Mesendoderm (in vitro differentiated cells): ENCODE data around the gene IQCM.
A peak's percentile ranks its signal among the peaks of the same experiment; 100 is the strongest.

Experiments
- DNase-seq: peaks from one replicate; pipeline ENCODE4 v3.0.0; 2013
- H2AK5ac ChIP-seq: 2 replicates; pipeline ENCODE4 v1.6.1; 2013; ENCODE audit warnings: low read length, inconsistent platforms
- H2BK120ac ChIP-seq: 2 replicates; pipeline ENCODE4 v1.6.1; 2013; ENCODE audit warnings: low read depth, mild to moderate bottlenecking, low read length, moderate library complexity, mixed read lengths
- H2BK15ac ChIP-seq: replicated peaks from 2 replicates; pipeline ENCODE4 v1.6.1; 2013; ENCODE audit warnings: low read depth, mild to moderate bottlenecking, moderate library complexity
- H2BK5ac ChIP-seq: 2 replicates; pipeline ENCODE4 v1.6.1; 2013; ENCODE audit warnings: low read length, inconsistent platforms
- H3K18ac ChIP-seq: 2 replicates; pipeline ENCODE4 v1.6.1; 2013; ENCODE audit warnings: mild to moderate bottlenecking, low read length, mixed read lengths
- H3K23ac ChIP-seq: one replicate; pipeline ENCODE4 v1.6.1; 2013; ENCODE audit warnings: low read length
- H3K27ac ChIP-seq: 2 replicates; pipeline ENCODE4 v1.5.1; 2013; ENCODE audit warnings: low read depth, mild to moderate bottlenecking, inconsistent platforms, low read length, moderate library complexity
- H3K27me3 ChIP-seq: 2 replicates; pipeline ENCODE4 v1.6.1; 2013; ENCODE audit warnings: low read length, control low read depth, mild to moderate bottlenecking, inconsistent platforms; ENCODE audit not compliant: insufficient read depth, poor library complexity
- H3K36me3 ChIP-seq: 2 replicates; pipeline ENCODE4 v1.6.1; 2013; ENCODE audit warnings: low read length, inconsistent platforms; ENCODE audit not compliant: control insufficient read depth, insufficient read depth
- H3K4ac ChIP-seq: one replicate; pipeline ENCODE4 v1.6.1; 2013; ENCODE audit warnings: low read depth, mild to moderate bottlenecking, low read length, moderate library complexity
- H3K4me1 ChIP-seq: 2 replicates; pipeline ENCODE4 v1.6.1; 2013; ENCODE audit warnings: low read depth, low read length, inconsistent platforms; ENCODE audit not compliant: control insufficient read depth
- H3K4me2 ChIP-seq: 2 replicates; pipeline ENCODE4 v1.6.1; 2013; ENCODE audit warnings: low read length
- H3K4me3 ChIP-seq: 2 replicates; pipeline ENCODE4 v1.5.1; 2013; ENCODE audit warnings: mild to moderate bottlenecking, low read length
- H3K56ac ChIP-seq: one replicate; pipeline ENCODE4 v1.6.1; 2013; ENCODE audit warnings: low read length
- H3K79me1 ChIP-seq: 2 replicates; pipeline ENCODE4 v1.6.1; 2013; ENCODE audit warnings: low read length, inconsistent platforms
- H3K79me2 ChIP-seq: 2 replicates; pipeline ENCODE4 v1.6.1; 2013; ENCODE audit warnings: mild to moderate bottlenecking, low read length; ENCODE audit not compliant: control insufficient read depth, insufficient read depth
- H3K9ac ChIP-seq: 2 replicates; pipeline ENCODE4 v1.6.1; 2013; ENCODE audit warnings: low read length, inconsistent platforms
- H4K5ac ChIP-seq: one replicate; pipeline ENCODE4 v1.6.1; 2013; ENCODE audit warnings: low read length
- H4K8ac ChIP-seq: one replicate; pipeline ENCODE4 v1.6.1; 2013; ENCODE audit warnings: low read depth, mild to moderate bottlenecking, control low read depth, low read length, moderate library complexity
- WGBS: extraction: QIAGEN DNeasy Blood & Tissue Kit; methylation state at CpG from one replicate; pipeline ENCODE4 v1.1.7; 2013; ENCODE audit warnings: low lambda C conversion rate, missing lambda C conversion rate; ENCODE audit not compliant: insufficient coverage; ENCODE audit errors: extremely low coverage; 5-methylcytosine and 5-hydroxymethylcytosine counted together

Gene IQCM

DNA sequence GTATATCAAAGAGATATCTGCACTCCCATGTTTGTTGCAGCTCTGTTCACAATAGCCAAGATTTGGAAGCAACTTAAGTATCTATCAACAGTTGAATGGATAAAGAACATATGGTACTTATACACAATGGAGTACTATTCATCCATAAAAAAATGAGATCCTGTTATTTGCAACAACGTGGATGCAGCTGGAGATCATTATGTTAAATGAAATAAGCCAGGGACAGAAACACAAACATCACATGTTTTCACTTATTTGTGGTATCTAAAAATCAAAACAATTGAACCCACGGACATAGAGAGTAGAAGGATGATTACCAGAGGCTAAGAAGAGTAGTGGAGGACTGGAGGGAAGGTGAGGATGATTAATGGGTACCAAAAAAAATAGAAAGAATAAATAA is 14.2 kb downstream of the IQCM start:
- Histone ChIP-seq H3K79me1 (no peaks in the 10 kb centered on the region), H3K36me3 (no peaks in the 10 kb centered on the region), H3K27me3 (no peaks in the 10 kb centered on the region), H3K9ac (no peak overlapping the region), H3K4me3 (no peak overlapping the region), H3K4me2 (no peak overlapping the region), H3K27ac (no peak overlapping the region), H3K56ac (no peak overlapping the region), H3K4me1 (no peaks in the 10 kb centered on the region), H2BK15ac (no peak overlapping the region), H3K79me2 (no peaks in the 10 kb centered on the region), H2BK5ac (no peak overlapping the region), H3K4ac (no peak overlapping the region), H2AK5ac (no peak overlapping the region), H3K18ac (no peak overlapping the region), H3K23ac (no peak overlapping the region), H4K8ac (no peak overlapping the region), H4K5ac (no peak overlapping the region), H2BK120ac (no peak overlapping the region)
- no CpG with 5 or more reads among the region's 2 CpGs for WGBS
- DNase-seq, result no peak

DNA sequence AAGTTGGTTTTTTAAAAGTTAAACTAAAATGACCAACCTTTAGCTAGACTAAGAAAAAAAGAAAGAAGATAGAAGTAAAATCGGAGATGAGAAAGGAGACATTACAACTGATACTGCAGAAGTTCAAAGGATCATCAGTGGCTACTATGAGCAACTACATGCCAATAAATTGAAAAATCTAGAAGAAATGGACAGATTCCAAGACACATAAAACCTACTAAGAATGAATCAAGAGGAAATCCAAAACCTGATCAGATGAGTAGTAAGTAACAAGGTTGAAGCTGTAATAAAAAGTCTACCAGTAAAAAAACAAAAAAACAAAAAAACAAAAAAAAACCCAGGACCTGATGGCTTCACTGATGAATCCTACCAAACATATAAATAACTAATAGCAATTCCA is 16.1 kb downstream of the IQCM start:
- no peak overlapping the region for H2AK5ac ChIP-seq
- H3K4me3 ChIP-seq, result no peak overlapping the region
- H3K9ac ChIP-seq, result no peak overlapping the region
- H3K36me3 ChIP-seq, result no peaks in the 10 kb centered on the region
- no peaks in the 10 kb centered on the region for H3K79me1 ChIP-seq
- DNase-seq, result no peak
- no peaks in the 10 kb centered on the region for H3K27me3 ChIP-seq
- H3K4ac ChIP-seq, result no peak overlapping the region
- no peak overlapping the region for H4K5ac ChIP-seq
- WGBS, result no CpG with 5 or more reads among the region's 1 CpG
- no peak overlapping the region for H2BK5ac ChIP-seq
- no peak overlapping the region for H3K56ac ChIP-seq
- H3K23ac ChIP-seq, result no peak overlapping the region
- no peak overlapping the region for H4K8ac ChIP-seq
- H2BK15ac ChIP-seq, result no peak overlapping the region
- H3K79me2 ChIP-seq, result no peaks in the 10 kb centered on the region
- H2BK120ac ChIP-seq, result no peak overlapping the region
- H3K4me2 ChIP-seq, result no peak overlapping the region
- no peaks in the 10 kb centered on the region for H3K4me1 ChIP-seq
- no peak overlapping the region for H3K18ac ChIP-seq
- no peak overlapping the region for H3K27ac ChIP-seq

GRCh38 chr4:149796381-149796780 is 19.3 kb downstream of the IQCM start:
- Histone ChIP-seq H3K4ac (no peak overlapping the region), H3K27me3 (no peaks in the 10 kb centered on the region), H2BK5ac (no peak overlapping the region), H2BK120ac (no peak overlapping the region), H3K4me3 (no peak overlapping the region), H3K4me2 (no peak overlapping the region), H3K27ac (no peak overlapping the region), H4K8ac (no peak overlapping the region), H3K79me2 (no peaks in the 10 kb centered on the region), H3K79me1 (no peaks in the 10 kb centered on the region), H3K9ac (no peak overlapping the region), H3K4me1 (no peaks in the 10 kb centered on the region), H3K18ac (no peak overlapping the region), H4K5ac (no peak overlapping the region), H3K23ac (no peak overlapping the region), H3K56ac (no peak overlapping the region), H2BK15ac (no peak overlapping the region), H2AK5ac (no peak overlapping the region), H3K36me3 (no peaks in the 10 kb centered on the region)
- DNase-seq, result peak; percentile 8

GRCh38 chr4:149795256-149795655 is 20.4 kb downstream of the IQCM start:
- Histone ChIP-seq H2AK5ac (no peak overlapping the region), H3K4me1 (no peaks in the 10 kb centered on the region), H3K79me1 (no peaks in the 10 kb centered on the region), H3K9ac (no peak overlapping the region), H3K4me3 (no peak overlapping the region), H3K79me2 (no peaks in the 10 kb centered on the region), H3K4me2 (no peak overlapping the region), H3K36me3 (no peaks in the 10 kb centered on the region), H3K18ac (no peak overlapping the region), H3K4ac (no peak overlapping the region), H3K27ac (no peak overlapping the region), H4K5ac (no peak overlapping the region), H2BK5ac (no peak overlapping the region), H3K23ac (no peak overlapping the region), H4K8ac (no peak overlapping the region), H3K27me3 (no peaks in the 10 kb centered on the region), H3K56ac (no peak overlapping the region), H2BK15ac (no peak overlapping the region), H2BK120ac (no peak overlapping the region)
- no peak for DNase-seq
- WGBS, result no CpG with 5 or more reads among the region's 4 CpGs

DNA sequence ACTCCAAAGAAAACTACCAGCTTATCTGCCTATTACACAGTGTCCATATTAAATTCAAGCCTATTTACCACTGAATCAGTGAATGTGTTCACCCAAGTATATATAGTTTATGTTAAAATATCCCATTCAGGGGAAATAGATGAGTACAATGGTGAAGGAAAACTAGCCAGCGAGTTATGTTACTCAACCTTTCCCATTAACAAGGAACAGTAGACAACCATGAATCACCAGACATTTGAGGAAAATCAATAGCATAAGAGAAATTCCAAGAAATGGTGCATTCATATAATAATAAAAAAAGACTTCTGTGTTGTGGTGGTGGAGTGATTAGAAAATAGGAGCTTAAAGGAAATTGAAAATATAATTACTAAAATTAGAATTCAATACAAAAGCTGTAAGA is 21.3 kb downstream of the IQCM start:
- Histone ChIP-seq H3K18ac (no peak overlapping the region), H3K4ac (no peak overlapping the region), H3K27me3 (no peaks in the 10 kb centered on the region), H3K4me1 (no peaks in the 10 kb centered on the region), H3K79me2 (no peaks in the 10 kb centered on the region), H4K5ac (no peak overlapping the region), H3K4me3 (no peak overlapping the region), H2AK5ac (no peak overlapping the region), H4K8ac (no peak overlapping the region), H3K79me1 (no peaks in the 10 kb centered on the region), H3K4me2 (no peak overlapping the region), H3K23ac (no peak overlapping the region), H3K27ac (no peak overlapping the region), H3K36me3 (no peaks in the 10 kb centered on the region), H2BK15ac (no peak overlapping the region), H3K9ac (no peak overlapping the region), H2BK5ac (no peak overlapping the region), H2BK120ac (no peak overlapping the region), H3K56ac (no peak overlapping the region)
- WGBS, result no CpG with 5 or more reads among the region's 1 CpG
- DNase-seq, result no peak

GRCh38 chr4:149793459-149793858 is 22.2 kb downstream of the IQCM start:
- Histone ChIP-seq H3K4me3 (no peak overlapping the region), H2BK120ac (no peak overlapping the region), H3K18ac (no peak overlapping the region), H3K36me3 (no peaks in the 10 kb centered on the region), H4K8ac (no peak overlapping the region), H3K9ac (no peak overlapping the region), H3K23ac (no peak overlapping the region), H3K56ac (no peak overlapping the region), H3K79me1 (no peaks in the 10 kb centered on the region), H2BK5ac (no peak overlapping the region), H4K5ac (no peak overlapping the region), H3K4ac (no peak overlapping the region), H3K4me1 (no peaks in the 10 kb centered on the region), H3K79me2 (no peaks in the 10 kb centered on the region), H3K27me3 (no peaks in the 10 kb centered on the region), H2AK5ac (no peak overlapping the region), H3K4me2 (no peak overlapping the region), H2BK15ac (no peak overlapping the region), H3K27ac (no peak overlapping the region)
- DNase-seq, result no peak
